ENCODE results near the gene ABCG1.
"Not testable (repeated sequence)": the region's sequence is repeated elsewhere in the genome, so short reads cannot be mapped to it uniquely, and the experiment has no call there.

ABCG1 gene

GRCh38 chr21:42176859-42177258 lies 42.1 kb upstream of the ABCG1 start:
- no peak for TF ChIP-seq CTCF (IDR thresholded peaks at IDR 0.05; ENCODE audit: insufficient read depth, missing control alignments)
- FAIRE-seq (no peak), DNase-seq (ENCODE audit: insufficient read length, low spot score) (no peak)

GRCh38 chr21:42179316-42179715 lies 39.6 kb upstream of the ABCG1 start:
- TF ChIP-seq CTCF (IDR thresholded peaks at IDR 0.05; ENCODE audit: insufficient read depth, missing control alignments) = no peak
- FAIRE-seq (no peak), DNase-seq (ENCODE audit: insufficient read length, low spot score) (no peak)

- FAIRE-seq; DNase-seq (ENCODE audit: insufficient read length, low spot score): not testable (repeated sequence)
Observed at GRCh38 chr21:42180001-42180400, 38.9 kb upstream of the ABCG1 start.

- DNase-seq (ENCODE audit: insufficient read length, low spot score) (no peak), FAIRE-seq (no peak)
- no peak for TF ChIP-seq CTCF (IDR thresholded peaks at IDR 0.05; ENCODE audit: insufficient read depth, missing control alignments)
Observed at GRCh38 chr21:42182713-42183371, 36.1 kb upstream of the ABCG1 start.

GRCh38 chr21:42183374-42184266 lies 35.3 kb upstream of the ABCG1 start:
- DNase-seq (ENCODE audit: insufficient read length, low spot score) = no peak
- TF ChIP-seq CTCF (IDR thresholded peaks at IDR 0.05; ENCODE audit: insufficient read depth, missing control alignments) = no peak
- no peak for FAIRE-seq

- FAIRE-seq (no peak), DNase-seq (ENCODE audit: insufficient read length, low spot score) (no peak)
- TF ChIP-seq CTCF (IDR thresholded peaks at IDR 0.05; ENCODE audit: insufficient read depth, missing control alignments) = no peak
Observed at GRCh38 chr21:42186591-42186990, 32.3 kb upstream of the ABCG1 start.

GRCh38 chr21:42187976-42188653 lies 30.8 kb upstream of the ABCG1 start:
- FAIRE-seq = no peak
- DNase-seq (ENCODE audit: insufficient read length, low spot score) = no peak
- no peak for TF ChIP-seq CTCF (IDR thresholded peaks at IDR 0.05; ENCODE audit: insufficient read depth, missing control alignments)
